IPS-20b (cell line): ENCODE results near the gene UBAC1.

Experiments used
- H3K27ac ChIP-seq: one replicate; pipeline ENCODE4 v1.5.1; 2013; ENCODE audit warnings: low read length
- H3K27me3 ChIP-seq: 2 replicates; pipeline ENCODE4 v1.6.1; 2013; ENCODE audit warnings: mild to moderate bottlenecking, low read length, inconsistent platforms; ENCODE audit not compliant: insufficient read depth
- H3K36me3 ChIP-seq: 2 replicates; pipeline ENCODE4 v1.6.1; 2013; ENCODE audit warnings: low read depth, mild to moderate bottlenecking, inconsistent platforms, low read length, moderate library complexity; ENCODE audit not compliant: insufficient read depth
- H3K4me1 ChIP-seq: 2 replicates; pipeline ENCODE4 v1.6.1; 2013; ENCODE audit warnings: mild to moderate bottlenecking, control low read depth, inconsistent platforms, low read length, moderate library complexity; ENCODE audit not compliant: insufficient read depth
- H3K4me3 ChIP-seq: 2 replicates; pipeline ENCODE4 v1.5.1; 2013; ENCODE audit warnings: mild to moderate bottlenecking, low read length, inconsistent platforms
- H3K9ac ChIP-seq: 2 replicates; pipeline ENCODE4 v1.6.1; 2013; ENCODE audit warnings: low read depth, mild to moderate bottlenecking, inconsistent platforms, low read length, moderate library complexity
- H3K9me3 ChIP-seq: 2 replicates; pipeline ENCODE4 v1.6.1; 2013; ENCODE audit warnings: mild to moderate bottlenecking, low read depth, low read length, inconsistent platforms; ENCODE audit not compliant: insufficient read depth

Gene UBAC1

DNA sequence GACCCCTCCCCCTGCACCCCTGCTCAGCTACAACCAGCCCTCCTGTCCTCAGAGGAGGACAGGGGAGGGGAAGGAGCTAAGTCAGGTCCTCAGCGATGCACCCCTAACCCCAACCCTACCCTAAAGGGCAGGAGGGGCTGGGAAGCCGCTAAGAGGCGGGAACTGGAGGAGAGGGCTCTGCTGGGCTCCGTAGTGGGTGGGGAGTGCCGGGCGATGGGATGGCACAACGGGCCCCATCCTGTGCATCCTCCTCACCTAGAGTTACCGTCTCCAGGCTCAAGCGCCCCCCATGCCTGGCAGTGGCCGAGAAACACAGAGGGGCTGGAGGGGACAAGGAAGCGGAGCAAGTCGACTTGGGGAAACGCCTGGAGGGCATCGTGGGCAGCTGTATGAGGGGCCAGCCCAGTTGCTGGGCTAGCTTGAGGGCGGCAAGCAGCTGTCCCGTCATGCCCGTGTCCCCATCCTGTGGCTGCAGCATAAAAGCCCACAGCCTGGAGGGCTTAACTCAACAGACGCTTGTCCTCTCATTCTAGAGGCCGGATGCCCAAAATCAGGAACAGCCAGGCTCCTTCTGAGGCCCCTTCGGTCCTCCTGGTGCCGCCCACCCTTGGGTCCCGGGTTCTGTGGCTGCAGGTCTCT, 23.0 kb upstream of the UBAC1 start:
- no peak overlapping the region for H3K9ac ChIP-seq
- no peaks in the 10 kb centered on the region for H3K9me3 ChIP-seq
- no peaks in the 10 kb centered on the region for H3K27me3 ChIP-seq
- no peaks in the 10 kb centered on the region for H3K4me1 ChIP-seq
- H3K27ac ChIP-seq, result no peak overlapping the region
- no peak overlapping the region for H3K4me3 ChIP-seq
- H3K36me3 ChIP-seq, result no peaks in the 10 kb centered on the region

GRCh38 chr9:135983208-135984071, 22.3 kb upstream of the UBAC1 start:
- H3K4me1 ChIP-seq, result no peaks in the 10 kb centered on the region
- no peaks in the 10 kb centered on the region for H3K9me3 ChIP-seq
- H3K27ac ChIP-seq, result no peak overlapping the region
- no peaks in the 10 kb centered on the region for H3K36me3 ChIP-seq
- H3K27me3 ChIP-seq, result no peaks in the 10 kb centered on the region
- no peak overlapping the region for H3K4me3 ChIP-seq
- H3K9ac ChIP-seq, result no peak overlapping the region

DNA sequence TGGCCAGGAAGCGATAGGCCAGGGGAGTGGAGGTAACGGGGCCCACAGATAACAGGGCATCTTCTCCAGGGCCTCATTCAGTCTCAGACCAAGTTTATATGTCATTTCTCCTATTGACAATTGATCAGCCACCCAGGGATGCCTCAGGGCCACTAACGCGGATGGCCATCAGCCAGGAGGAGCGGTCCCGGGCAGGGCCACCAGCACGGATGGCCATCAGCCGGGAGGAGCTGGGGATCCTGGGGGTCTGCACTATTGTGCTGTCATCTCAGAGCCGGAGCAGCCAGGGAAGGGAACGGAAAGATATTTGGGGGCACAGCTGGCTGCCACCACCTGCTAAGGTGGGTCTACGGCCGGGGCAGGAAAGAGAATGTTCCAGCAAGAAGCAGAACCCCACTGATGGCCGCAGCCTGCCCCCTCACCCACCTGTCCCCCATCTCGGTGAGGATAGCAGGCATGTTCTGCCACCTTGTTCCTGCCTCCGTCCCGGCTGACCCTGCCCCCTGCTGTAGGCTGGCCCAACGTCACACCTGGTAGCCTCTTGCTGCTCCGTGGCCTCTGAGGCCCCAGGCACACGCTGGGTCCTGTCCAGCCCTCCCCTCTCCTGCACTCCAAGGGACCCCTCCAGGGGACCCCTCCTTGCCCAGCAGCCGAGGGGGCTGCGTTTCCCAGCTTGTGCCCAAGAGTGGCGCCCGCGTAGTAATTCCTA, 21.5 kb upstream of the UBAC1 start:
- Histone ChIP-seq H3K9ac (no peak overlapping the region), H3K36me3 (no peaks in the 10 kb centered on the region), H3K4me1 (no peaks in the 10 kb centered on the region), H3K27me3 (no peaks in the 10 kb centered on the region), H3K9me3 (no peaks in the 10 kb centered on the region), H3K4me3 (no peak overlapping the region), H3K27ac (no peak overlapping the region)

DNA sequence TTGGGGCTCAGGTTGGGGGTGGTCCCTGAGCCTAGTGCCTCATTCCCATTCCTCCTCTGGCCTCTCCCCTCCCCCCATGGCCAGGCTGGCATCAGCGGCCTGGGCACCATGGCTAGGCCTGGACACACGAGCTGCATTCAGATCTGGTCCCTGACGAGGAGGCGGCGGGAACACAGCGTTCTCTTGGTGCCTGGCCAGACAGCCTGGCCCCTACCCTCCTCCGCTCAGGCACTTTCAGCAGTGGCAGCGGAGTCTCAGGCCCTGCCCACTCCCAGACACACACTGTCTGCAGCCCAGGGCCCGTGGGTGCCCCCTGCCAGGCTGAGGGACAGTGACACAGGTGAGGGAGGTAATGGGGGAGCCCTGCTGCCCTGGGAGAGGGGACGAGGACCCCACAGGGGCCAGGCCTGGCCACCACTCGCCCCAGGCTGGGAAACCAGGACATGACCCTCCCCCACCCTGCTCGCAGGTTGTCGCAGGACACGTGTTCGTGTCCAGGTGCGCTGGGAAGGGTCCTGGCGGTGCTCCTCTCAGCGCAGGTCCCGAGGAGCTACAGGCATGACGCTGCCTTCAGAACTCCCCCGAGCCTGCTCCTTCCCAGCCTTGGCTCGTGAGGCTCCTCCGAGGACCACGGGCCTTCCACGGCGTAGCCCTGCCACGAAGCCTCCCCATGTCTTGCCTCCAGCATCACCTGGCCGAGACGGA, 19.9 kb upstream of the UBAC1 start:
- Histone ChIP-seq H3K9ac (no peak overlapping the region), H3K9me3 (no peaks in the 10 kb centered on the region), H3K27me3 (no peaks in the 10 kb centered on the region), H3K36me3 (no peaks in the 10 kb centered on the region), H3K4me1 (no peaks in the 10 kb centered on the region), H3K27ac (no peak overlapping the region), H3K4me3 (no peak overlapping the region)

GRCh38 chr9:135979547-135980166, 18.5 kb upstream of the UBAC1 start:
- Histone ChIP-seq H3K4me3 (no peak overlapping the region), H3K9me3 (no peaks in the 10 kb centered on the region), H3K27me3 (no peaks in the 10 kb centered on the region), H3K9ac (no peak overlapping the region), H3K27ac (no peak overlapping the region), H3K36me3 (no peaks in the 10 kb centered on the region), H3K4me1 (no peaks in the 10 kb centered on the region)

GRCh38 chr9:135978642-135979546, 17.7 kb upstream of the UBAC1 start:
- Histone ChIP-seq H3K4me3 (no peak overlapping the region), H3K27ac (no peak overlapping the region), H3K27me3 (no peaks in the 10 kb centered on the region), H3K9ac (no peak overlapping the region), H3K4me1 (no peaks in the 10 kb centered on the region), H3K36me3 (no peaks in the 10 kb centered on the region), H3K9me3 (no peaks in the 10 kb centered on the region)

- no peak overlapping the region for H3K27ac ChIP-seq
- no peaks in the 10 kb centered on the region for H3K27me3 ChIP-seq
- H3K9ac ChIP-seq, result no peak overlapping the region
- no peaks in the 10 kb centered on the region for H3K9me3 ChIP-seq
- H3K36me3 ChIP-seq, result no peaks in the 10 kb centered on the region
- no peaks in the 10 kb centered on the region for H3K4me1 ChIP-seq
- H3K4me3 ChIP-seq, result no peak overlapping the region
These were observed 15.8 kb upstream of the UBAC1 start for GRCh38 chr9:135976944-135977343.

GRCh38 chr9:135976531-135976930, 15.4 kb upstream of the UBAC1 start:
- Histone ChIP-seq H3K9me3 (no peaks in the 10 kb centered on the region), H3K9ac (no peak overlapping the region), H3K27ac (no peak overlapping the region), H3K27me3 (no peaks in the 10 kb centered on the region), H3K4me3 (no peak overlapping the region), H3K4me1 (no peaks in the 10 kb centered on the region), H3K36me3 (no peaks in the 10 kb centered on the region)

DNA sequence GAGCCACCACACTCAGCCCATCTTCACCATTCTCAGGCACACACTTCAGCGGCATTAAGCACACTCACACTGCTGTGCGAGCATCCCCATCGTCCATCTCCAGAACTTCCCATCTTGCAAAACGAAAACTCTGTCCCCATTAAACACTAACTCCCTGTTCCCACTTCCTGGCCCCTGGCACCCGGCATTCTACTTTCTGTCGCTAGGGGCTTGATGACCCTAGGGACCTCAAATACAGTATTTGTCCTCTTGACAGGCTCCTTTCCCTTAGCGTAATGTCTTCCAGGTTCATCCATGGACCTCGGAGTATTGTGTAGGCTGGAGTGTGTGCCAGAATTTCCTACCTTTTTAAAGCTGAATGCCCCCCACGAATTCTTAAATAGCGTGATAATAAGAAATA, 14.7 kb upstream of the UBAC1 start:
- Histone ChIP-seq H3K36me3 (no peaks in the 10 kb centered on the region), H3K27ac (no peak overlapping the region), H3K4me3 (no peak overlapping the region), H3K9ac (no peak overlapping the region), H3K27me3 (no peaks in the 10 kb centered on the region), H3K9me3 (no peaks in the 10 kb centered on the region), H3K4me1 (no peaks in the 10 kb centered on the region)

DNA sequence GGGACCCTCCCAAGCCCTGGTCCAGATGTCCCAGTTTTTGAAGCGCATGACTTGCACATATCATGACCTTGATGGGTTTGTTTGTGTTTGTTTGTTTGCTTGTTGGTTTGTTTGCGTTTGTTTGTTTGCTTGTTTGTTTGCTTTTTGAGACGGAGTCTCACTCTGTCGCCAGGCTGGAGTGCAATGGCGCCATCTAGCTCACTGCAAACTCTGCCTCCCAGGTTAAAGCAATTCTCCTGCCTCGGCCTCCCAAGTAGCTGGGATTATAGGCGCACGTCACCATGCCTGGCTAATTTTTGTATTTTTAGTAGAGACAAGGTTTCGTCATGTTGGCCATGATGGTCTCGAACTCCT, 13.0 kb upstream of the UBAC1 start:
- Histone ChIP-seq H3K9me3 (no peaks in the 10 kb centered on the region), H3K27ac (no peak overlapping the region), H3K27me3 (no peaks in the 10 kb centered on the region), H3K36me3 (no peaks in the 10 kb centered on the region), H3K4me1 (no peaks in the 10 kb centered on the region), H3K9ac (no peak overlapping the region), H3K4me3 (no peak overlapping the region)
